ENCODE results near the gene GPATCH8.

GRCh38 chr17:44383363-44383762, 119.8 kb downstream of the GPATCH8 start:
- TF ChIP-seq EZH2 (IDR thresholded peaks at IDR 0.05; ENCODE audit: borderline replicate concordance, low read depth, low read length, severe bottlenecking) = no peak
- no peak for TF ChIP-seq POLR2A (IDR thresholded peaks at IDR 0.05; ENCODE audit: low read depth, low read length)
- TF ChIP-seq MYC (IDR thresholded peaks at IDR 0.05; ENCODE audit: low read depth, low read length) = no peak
- no peak for TF ChIP-seq GATA2 (IDR thresholded peaks at IDR 0.05; ENCODE audit: insufficient read depth, insufficient read length, low read depth, low read length)

All from endothelial cell of umbilical vein (primary cell).